HS-27A (cell line): ENCODE results near the gene PHF21A.
A peak's percentile ranks its signal among the peaks of the same experiment; 100 is the strongest.
"Not testable (repeated sequence)": the region's sequence is repeated elsewhere in the genome, so short reads cannot be mapped to it uniquely, and the experiment has no call there.

ENCODE experiments used
- DNase-seq: peaks from one replicate; pipeline ENCODE4 v3.0.0-alpha.2; 2012; ENCODE audit warnings: low read depth, missing footprints

The PHF21A gene

DNA sequence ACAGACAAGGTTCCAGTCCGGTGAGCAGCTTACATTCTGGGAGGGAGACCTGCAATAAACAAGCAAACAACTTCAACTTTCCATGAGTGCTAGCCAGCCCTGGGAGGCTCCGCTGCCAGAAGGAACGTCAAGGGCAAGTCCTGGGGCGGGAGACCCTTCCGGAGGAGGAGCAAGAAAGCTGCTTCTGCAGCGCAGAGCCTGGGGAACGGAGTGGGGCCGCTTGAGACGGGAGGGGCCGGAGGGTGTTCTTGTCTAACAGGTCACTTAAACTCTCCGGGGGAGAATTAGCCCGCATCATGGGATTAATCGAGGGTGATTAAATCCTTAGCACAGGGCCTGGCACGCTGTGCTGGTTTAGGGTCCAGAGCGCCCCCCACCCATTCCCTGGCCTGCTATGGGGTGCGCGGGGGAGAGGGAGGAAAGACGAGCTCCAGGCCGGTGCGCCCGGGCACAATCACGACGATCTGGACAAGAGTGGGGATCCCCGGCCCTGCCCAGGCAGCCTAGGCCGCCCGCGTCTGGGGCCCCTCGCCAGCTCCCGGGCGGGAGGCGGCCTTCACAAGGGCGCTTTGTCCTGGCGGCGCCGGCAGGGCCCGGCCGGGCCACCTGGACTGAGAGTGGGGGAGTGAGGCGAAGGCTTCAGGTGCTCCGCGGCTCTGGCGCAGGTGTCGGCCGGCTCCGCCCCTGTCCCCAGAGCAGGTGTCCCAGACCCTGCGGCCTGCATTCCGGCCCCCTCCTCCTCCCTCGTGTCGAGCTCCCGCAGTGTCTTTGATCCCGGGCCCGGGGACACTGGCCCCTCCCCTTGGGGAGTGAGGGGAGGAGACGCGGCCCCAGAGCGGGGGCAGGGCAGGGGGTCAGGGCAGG, 199.5 kb downstream of the PHF21A start:
- DNase-seq: no peak

- DNase-seq: no peak
Observed at GRCh38 chr11:45920531-45921477, 200.4 kb downstream of the PHF21A start.

DNA sequence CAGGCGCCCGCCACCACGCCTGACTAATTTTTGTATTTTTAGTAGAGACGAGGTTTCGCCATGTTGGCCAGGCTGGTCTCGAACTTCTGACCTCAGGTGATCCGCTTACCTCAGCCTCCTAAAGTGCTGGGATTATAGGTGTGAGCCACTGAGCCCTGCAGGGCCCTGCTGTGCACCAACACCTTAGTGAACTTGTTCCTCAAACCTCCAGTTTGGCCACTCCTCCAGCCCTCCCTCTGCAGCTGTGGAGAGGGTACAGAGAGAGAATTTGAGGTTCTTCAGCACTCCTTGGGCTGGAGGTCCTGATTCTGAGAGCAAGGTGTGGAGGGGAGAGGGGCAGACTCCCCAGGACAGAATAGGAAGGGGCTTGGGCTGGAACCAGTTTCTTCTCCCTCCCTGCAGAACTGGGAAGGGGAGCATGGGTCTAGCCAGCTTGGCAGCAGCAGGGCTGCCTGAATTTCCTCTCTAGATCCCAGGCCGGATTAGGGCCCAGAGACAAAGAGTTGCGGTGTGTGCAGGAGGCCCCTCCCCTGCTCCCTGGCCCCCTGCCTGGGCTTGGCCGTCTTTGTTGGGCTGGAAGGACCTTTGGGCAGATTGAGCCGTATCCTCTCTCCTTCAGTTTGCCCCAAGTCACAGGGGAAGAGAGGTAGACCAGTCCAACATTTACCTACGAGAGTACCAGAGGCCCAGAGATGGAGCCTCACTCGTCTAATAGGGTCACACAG, 201.3 kb downstream of the PHF21A start:
- DNase-seq: no peak

GRCh38 chr11:45918962-45919675, 202.1 kb downstream of the PHF21A start:
- DNase-seq: no peak

- peak; percentile 46 for DNase-seq
Observed at GRCh38 chr11:45918331-45918941, 202.8 kb downstream of the PHF21A start.

- peak; percentile 96 for DNase-seq
Observed at GRCh38 chr11:45917623-45918330, 203.5 kb downstream of the PHF21A start, which contains the start of gene PEX16. PEX16 (minus strand) TSS chr11:45917877; CDS start chr11:45917811, 66 bp downstream.

DNA sequence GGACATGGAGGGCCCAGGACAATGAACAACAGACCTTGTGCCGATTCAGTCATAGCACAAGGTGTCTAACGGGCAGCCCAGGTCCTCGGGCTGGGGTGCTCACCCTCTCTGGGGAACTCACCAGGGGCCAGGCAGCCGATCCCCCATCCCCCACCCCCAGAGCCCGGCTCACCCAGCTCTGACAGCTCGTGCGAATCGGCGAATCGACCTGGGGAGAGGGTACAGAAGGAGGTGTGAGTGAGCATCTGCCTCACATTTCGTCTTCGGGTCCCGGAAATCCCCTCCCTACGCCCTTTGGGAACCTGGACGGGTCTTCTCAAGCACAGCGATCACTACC, 204.0 kb downstream of the PHF21A start:
- DNase-seq: no peak

DNA sequence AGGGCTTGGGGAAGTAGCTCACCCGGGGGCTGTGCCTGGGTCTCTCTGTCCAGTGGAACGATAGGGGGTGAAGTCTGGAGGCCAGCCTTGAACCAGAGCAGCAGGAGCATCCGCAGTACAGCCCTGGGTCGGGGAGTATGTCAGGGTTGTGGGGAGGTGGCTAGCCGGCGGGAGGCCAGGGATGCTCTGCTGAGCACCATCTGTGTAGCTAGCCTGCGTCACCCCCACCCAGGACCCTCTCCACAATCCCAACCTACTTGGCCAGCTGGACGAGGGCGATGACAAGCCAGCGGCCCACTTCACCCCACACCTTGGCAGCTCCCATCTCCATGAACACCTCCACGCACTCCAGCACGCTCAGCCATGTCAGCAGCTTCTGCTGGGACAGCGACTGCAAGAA, 205.8 kb downstream of the PHF21A start:
- DNase-seq: no peak

- DNase-seq: no peak
Observed at GRCh38 chr11:45913942-45914635, 207.2 kb downstream of the PHF21A start.

GRCh38 chr11:45913514-45913913, 207.7 kb downstream of the PHF21A start:
- no peak for DNase-seq

DNA sequence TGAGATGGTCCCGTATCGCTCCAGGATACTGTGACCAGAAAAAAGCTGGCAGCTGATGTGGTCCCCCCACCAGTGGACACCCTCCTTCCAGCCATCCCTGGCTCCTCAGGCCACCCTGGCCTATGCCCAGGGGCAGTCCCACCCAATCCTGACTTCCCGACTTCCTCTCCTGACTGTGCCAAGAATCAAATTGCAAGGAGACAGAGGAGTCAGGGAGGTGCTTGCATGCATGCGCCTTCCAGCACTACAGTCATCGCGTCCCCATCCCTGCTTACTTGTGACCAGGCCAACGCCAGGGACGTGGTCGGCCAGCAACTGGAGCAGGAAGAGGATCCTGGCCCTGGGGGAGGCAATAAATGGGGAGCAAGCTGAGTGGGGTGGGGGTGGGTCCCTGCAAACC, 210.6 kb downstream of the PHF21A start:
- no peak for DNase-seq

GRCh38 chr11:45909594-45910475, 211.4 kb downstream of the PHF21A start:
- no peak for DNase-seq

DNA sequence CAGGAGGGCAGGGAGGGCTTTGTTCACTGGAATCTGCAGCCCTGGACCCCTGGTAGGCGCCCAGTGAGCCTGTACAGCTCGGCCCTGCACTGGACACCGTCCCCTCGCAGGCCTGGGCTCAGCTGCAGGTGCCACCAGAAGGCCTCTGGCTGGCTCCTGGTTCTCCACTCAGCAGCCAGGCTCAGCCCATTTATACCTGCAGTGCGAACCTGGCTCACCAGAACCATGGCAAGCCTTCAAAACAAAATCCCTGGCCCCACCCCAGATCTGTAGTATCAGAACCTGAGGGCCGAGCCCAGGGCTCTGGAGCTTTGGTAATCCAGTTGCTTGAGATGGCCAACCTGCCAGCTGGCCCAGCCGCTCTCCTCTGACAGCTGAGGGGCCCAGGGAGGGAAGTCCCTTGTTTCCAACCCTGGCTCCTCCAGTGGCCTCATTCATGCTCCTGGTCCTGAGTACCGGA, 213.3 kb downstream of the PHF21A start:
- DNase-seq: no peak

DNA sequence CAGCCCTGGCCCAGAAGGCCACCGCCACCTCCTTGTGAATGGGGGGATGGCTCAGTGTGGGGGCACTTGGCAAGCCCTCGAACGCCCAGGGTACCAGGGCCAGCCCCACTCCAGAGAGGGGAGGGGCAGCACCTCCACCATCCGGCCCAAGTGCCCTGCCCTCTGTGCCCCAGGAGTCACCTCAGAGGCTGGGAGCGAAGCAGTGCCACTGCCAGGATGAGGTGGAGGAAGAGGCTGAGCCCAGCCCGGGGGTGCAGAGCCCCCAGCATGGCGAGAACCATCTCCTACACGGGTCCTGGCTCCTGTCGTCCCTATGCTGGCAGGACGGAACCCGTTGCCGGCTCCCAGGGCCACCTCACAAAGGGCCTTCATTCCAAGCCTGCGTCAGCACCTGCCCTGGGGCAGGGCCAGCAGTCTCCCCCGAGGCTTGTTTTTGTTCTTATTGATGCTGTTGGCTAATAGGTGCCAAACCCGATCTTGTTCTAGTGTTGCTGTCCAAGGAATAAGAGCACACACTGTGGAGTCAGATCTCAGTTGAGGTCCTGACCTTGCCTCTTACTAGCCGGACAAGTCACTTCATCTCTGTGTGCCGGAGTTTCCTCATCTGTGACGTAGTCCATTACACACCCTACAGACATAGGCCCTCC, 214.2 kb downstream of the PHF21A start, which contains the start of gene FREY1:
FREY1 (minus strand) TSS at position 307 of the 647 bp plus-strand sequence; CDS start at position 281, 26 bp downstream.
- DNase-seq: no peak

- no peak for DNase-seq
Observed at GRCh38 chr11:45906096-45906682, 215.1 kb downstream of the PHF21A start.

DNA sequence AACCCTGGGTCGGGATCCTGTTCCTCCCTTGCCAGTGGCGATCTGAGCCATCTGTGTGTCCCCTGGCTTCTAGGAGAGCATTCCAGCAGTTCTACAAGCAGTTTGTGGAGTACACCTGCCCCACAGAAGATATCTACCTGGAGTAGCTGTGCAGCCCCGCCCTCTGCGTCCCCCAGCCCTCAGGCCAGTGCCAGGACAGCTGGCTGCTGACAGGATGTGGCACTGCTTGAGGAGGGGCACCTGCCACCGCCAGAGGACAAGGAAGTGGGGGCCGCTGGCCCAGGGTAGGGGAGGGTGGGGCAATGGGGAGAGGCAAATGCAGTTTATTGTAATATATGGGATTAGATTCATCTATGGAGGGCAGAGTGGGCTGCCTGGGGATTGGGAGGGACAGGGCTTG, 215.7 kb downstream of the PHF21A start:
- DNase-seq: not testable (repeated sequence)

GRCh38 chr11:45905095-45905494, 216.2 kb downstream of the PHF21A start:
- DNase-seq: no peak
